Measurements from ENCODE around the gene CHRNA5.

CHRNA5 gene

DNA sequence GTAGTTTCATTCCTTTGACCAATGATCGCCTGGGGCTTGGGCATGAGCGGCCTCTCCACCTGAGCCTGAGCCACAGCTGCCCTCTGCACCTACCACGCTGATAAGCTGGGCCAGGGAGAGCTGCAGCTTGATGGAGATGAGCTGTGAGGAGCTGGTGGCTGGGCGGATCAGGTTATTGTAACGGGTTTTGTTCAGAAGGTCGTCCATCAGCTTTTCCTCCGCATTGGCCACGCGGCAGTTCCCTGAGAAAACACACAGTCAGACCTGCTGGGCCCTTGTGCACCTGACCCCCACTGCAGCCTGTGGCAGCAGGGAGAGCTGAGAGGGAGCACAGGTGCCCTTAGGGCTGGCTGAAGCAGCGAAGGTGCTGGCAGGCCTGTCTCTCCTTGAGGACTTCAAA is 70.0 kb downstream of the CHRNA5 start:
- no peak overlapping the region for H3K27ac ChIP-seq
- TF ChIP-seq, protein P1, sequence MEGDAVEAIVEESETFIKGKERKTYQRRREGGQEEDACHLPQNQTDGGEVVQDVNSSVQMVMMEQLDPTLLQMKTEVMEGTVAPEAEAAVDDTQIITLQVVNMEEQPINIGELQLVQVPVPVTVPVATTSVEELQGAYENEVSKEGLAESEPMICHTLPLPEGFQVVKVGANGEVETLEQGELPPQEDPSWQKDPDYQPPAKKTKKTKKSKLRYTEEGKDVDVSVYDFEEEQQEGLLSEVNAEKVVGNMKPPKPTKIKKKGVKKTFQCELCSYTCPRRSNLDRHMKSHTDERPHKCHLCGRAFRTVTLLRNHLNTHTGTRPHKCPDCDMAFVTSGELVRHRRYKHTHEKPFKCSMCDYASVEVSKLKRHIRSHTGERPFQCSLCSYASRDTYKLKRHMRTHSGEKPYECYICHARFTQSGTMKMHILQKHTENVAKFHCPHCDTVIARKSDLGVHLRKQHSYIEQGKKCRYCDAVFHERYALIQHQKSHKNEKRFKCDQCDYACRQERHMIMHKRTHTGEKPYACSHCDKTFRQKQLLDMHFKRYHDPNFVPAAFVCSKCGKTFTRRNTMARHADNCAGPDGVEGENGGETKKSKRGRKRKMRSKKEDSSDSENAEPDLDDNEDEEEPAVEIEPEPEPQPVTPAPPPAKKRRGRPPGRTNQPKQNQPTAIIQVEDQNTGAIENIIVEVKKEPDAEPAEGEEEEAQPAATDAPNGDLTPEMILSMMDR (conservative IDR thresholded peaks at IDR 0.05), result no peak
- TF ChIP-seq ZFX (IDR thresholded peaks at IDR 0.05), result no peak

DNA sequence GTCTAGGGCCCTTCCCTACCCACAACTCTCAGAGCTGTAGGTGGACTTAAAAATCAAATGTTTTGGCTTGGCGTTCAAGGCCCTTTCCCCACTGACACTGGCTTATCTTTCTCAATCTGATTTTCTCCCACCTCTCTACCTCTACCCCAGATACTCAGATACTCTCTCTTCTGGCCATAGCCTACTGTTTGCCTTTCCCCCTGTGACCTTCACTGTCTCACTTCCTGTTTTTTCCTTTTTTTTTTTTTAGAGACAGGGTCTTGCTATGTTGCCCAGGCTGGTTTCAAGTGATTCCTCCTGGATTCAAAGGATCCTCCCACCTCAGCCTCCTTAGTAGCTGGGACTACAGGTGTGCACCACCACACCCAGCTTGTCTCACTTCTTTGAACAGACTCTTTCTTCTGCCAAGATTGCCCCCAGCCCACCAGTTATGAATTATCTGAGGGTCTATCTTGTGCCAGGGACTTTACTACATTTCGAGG is 71.1 kb downstream of the CHRNA5 start:
- TF ChIP-seq, protein P1 (conservative IDR thresholded peaks at IDR 0.05), result no peak
- TF ChIP-seq ZFX (IDR thresholded peaks at IDR 0.05), result no peak
- H3K27ac ChIP-seq, result no peak overlapping the region

DNA sequence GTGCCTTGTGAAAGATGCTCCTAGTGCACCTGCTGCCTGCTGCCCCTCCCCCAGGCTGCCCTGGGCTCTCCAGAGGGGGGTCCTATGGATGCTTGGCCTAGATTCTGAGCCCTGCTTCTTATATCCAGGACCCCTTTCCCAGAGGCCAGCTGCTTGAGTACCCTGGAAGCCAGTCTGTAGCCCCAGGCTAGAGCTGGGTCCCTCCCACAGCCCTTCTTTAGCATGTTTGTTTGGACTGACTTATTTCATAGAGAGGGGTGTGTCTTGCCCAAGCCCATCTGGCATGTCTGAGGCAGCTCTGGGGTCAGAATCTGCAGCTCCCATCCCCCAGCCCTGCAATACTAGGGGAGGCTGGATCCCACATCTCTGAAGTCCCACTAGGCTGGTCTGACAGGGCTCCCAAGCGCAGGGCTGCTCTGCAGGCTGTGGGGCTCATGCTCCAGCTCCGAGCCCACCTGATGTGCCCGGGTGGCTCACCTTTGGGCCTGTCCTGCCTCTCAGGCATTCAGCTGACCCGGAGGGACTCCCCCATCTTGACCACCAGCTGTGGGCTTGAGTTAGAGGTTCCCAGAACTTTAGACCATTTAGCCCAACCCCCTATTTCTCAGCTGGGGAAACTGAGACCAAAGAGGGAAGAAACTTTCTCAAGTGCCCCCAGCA is 72.6 kb downstream of the CHRNA5 start:
- TF ChIP-seq, protein P1 (conservative IDR thresholded peaks at IDR 0.05), result no peak
- TF ChIP-seq ZFX (IDR thresholded peaks at IDR 0.05), result no peak
- H3K27ac ChIP-seq, result no peak overlapping the region

DNA sequence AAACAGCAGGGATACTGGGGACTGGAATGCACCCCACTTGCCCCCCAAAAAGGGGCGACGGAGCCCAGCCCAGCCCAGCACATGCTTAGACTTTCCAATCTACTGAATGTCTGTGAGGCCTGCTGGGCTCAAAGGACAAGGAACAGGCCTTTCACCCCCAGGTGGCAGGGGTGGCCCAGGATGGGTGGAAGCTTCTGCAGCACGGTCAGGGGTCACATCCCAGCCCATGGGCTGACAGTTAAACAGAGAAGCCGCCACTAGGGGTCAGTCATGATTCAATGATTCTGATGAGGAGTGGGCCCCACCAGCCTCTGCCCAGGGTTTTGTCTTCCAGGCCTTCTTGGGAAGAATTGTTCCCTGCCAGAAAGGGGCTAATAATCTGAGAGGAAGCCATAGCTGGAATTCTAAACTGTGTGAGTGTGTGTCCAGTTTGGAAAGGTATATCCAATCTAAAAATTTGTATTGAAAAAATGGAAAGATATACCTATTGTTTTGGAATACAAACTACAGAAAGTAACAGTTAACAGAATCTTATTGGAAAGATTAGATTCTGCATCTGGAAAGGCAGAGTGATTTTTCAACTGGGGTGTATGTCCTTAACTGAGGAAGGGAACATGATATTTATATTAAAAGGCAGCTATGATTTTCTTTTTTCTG is 73.5 kb downstream of the CHRNA5 start:
- TF ChIP-seq ZFX (IDR thresholded peaks at IDR 0.05), result no peak
- TF ChIP-seq, protein P1 (conservative IDR thresholded peaks at IDR 0.05), result peak; percentile 84
- no peak overlapping the region for H3K27ac ChIP-seq

DNA sequence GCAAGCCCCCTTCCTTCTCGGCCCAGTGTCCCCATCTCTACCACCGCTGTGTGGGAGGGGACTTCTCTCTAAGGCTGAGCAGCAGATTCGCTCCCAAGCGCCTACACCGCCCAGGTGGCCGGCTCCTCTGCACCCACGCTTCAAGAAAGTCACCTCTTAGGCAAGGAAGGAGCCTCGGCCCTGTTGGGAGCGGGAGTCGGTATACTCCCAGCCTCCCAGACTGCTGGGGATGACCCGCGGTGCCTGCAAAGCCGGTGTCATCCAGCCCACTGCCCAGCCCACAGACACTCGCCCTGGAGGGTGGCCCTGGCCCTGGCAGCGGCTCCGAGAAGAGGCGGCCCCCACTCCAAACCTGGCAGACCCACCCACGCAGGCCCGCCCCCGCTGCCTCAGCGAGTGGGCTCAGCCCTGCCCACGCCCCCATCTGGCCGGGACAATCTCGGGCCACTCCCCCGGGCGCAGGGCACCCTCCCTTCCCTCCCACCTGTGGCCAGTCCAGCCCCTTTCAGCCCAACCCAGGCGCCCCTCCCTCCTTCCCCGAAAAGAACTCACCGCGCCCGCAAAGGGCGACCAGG is 75.3 kb downstream of the CHRNA5 start:
- no peak overlapping the region for H3K27ac ChIP-seq
- TF ChIP-seq, protein P1 (conservative IDR thresholded peaks at IDR 0.05), result no peak
- TF ChIP-seq ZFX (IDR thresholded peaks at IDR 0.05), result no peak

DNA sequence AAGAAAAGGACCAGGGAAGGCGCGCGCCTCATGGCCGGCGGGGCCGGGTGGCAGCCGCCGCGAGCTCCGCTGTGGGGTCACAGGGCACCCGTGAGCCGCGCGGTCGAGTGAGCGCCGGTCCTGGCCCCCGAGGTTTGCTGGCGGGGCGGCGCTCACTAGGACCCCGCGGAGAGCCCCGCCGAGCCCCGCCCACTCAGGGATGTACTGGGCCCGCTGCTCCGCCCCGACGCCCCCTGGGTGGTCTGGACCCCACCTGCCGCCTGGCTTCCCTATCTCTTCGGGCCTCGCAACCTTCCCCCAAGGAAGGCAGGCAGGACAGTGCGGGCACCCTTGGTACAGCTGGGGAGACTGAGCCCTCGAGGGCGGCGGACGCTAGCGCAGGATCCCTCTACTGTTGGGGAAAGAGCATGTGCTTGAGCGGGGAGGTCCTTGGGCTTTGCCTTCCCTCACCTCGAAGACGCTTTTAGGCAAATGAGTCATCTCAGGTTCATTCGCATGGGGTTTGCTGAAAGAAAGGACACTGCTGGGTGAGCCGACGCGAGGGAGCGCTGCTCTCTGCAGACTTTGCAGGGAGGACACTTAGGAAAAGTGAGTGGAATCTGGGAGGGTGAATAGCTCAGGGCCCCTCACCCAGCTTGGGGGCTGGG is 75.9 kb downstream of the CHRNA5 start, which contains the start of gene CHRNB4:
CHRNB4 (minus strand) TSS at position 109 of the 647 bp plus-strand sequence; CDS start at position 32, 77 bp downstream.
- no peak within 1 kb of the TSS for H3K27ac ChIP-seq
- TF ChIP-seq, protein P1 (conservative IDR thresholded peaks at IDR 0.05), result no peak
- no peak for TF ChIP-seq ZFX (IDR thresholded peaks at IDR 0.05)
